Motor neuron (in vitro differentiated cells): ENCODE measurements around the gene STAC3. TPM values are rescaled to one million over a fixed set of nuclear protein-coding genes. Genes with fewer than 3 reads are reported as not detected.

Experiments used
- ATAC-seq, 8 experiments: fragments of 200-7000 bp; cut with Tn5 transposase; replicated peaks in 6 of 8; 2 replicates each; pipeline ENCODE4 v1.8.0; 2021; ENCODE audit warnings: mild to moderate bottlenecking in 8 of 8, moderate library complexity in 8 of 8
- H3K27ac ChIP-seq, 2 donors: fragments of 250-450 bp; sonication (Bioruptor Pico); 2 replicates each; pipeline ENCODE4 v1.9.0; 2021; ENCODE audit warnings: antibody characterized with exemption in 2 of 2, mild to moderate bottlenecking in 2 of 2, moderate library complexity in 1 of 2
- H3K4me1 ChIP-seq, 2 donors: fragments of 250-450 bp; sonication (Bioruptor Pico); replicated peaks in 1 of 2; 2 replicates each; pipeline ENCODE4 v1.6.1; 2021; ENCODE audit warnings: antibody characterized with exemption in 2 of 2, mild to moderate bottlenecking in 2 of 2, moderate library complexity in 1 of 2
- H3K4me3 ChIP-seq, 5 donors: fragments of 250-450 bp; sonication (Bioruptor Pico); 2 replicates each; pipeline ENCODE4 v1.9.0; 2021; ENCODE audit warnings: antibody characterized with exemption in 5 of 5, mild to moderate bottlenecking in 5 of 5, moderate library complexity in 4 of 5
- WGBS, 10 experiments: fragments of 450-650 bp; shearing (Covaris generic); methylation state at CpG; one replicate each; pipeline ENCODE4 v1.0.0; 2022; 5-methylcytosine and 5-hydroxymethylcytosine counted together
- in situ Hi-C, 9 experiments: fragments of 400-800 bp; cut with MboI; loops; one replicate each; pipeline ENCODE4 v1.15.0; 2021; ENCODE audit warnings: low sequenced_read_pairs in 9 of 9, low pct_unique_long_range_greater_than_20kb in 2 of 9; ENCODE audit not compliant: unreplicated experiment in 9 of 9
- total RNA-seq, 8 experiments: library from RNA; unstranded; fragments of 300-600 nt; gene quantifications; 2 replicates each; pipeline versions ENCODE4 v1.2.3 to v1.2.4, GENCODE V29; 2022

Gene STAC3
- total RNA-seq, 8 experiments from 2014 or later = 0.87 to 4.8 (median 1.5) TPM

GRCh38 chr12:57266681-57267080 is 15.7 kb upstream of the STAC3 start:
- in situ Hi-C loops = no loop called here
- no peak for ATAC-seq
- Histone ChIP-seq H3K4me1 (peaks cover 9 to 10% of the 10 kb centered on the region in 2 donors), H3K27ac (no peak overlapping the region), H3K4me3 (no peak overlapping the region)

GRCh38 chr12:57263096-57263495 is 12.1 kb upstream of the STAC3 start:
- WGBS, 10 experiments = 40 to 100% (median 87%) methylated on average over 1 to 2 of the region's 2 CpGs; no CpG with 5 or more reads in 2 of the 10 experiments
- ATAC-seq = no peak
- in situ Hi-C loops = no loop called here
- Histone ChIP-seq H3K4me1 (peaks cover 13 to 20% of the 10 kb centered on the region in 2 donors), H3K27ac (no peak overlapping the region), H3K4me3 (no peak overlapping the region)

DNA sequence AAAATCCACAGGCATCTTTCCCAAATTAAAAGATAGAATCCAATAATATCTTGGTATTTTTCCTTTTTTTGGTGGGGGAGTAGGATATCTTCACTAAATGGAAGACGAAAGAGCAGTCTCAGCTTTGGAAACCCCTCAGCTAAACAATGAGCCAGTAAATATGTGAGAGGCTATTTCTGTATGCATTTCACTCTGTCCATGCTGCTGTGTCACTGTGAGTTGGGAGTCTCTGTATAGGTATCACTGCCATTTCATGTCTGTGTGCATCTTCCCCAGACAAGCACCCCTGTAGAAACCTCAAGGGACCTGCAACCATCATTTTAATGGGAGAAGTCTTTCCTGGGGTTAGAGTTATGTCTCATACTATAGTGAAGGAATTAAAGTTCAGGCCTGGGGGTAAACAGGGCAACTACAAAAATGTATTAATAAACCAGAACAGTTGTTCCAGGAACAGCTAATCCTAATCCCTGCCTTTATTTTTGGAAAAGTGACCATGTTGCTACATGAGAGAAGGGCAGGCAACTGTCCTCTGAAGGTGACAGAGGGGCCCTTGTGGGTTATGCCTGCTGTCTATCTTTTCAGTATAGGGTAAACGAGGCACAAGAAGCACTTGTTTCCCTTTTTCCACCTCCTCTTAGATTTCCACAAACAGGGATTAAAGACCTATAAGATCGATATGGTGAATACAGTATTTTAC is 11.3 kb upstream of the STAC3 start:
- Histone ChIP-seq H3K4me3 (no peak overlapping the region), H3K27ac (no peak overlapping the region), H3K4me1 (peaks cover 13 to 20% of the 10 kb centered on the region in 2 donors)
- in situ Hi-C loops = no loop called here
- ATAC-seq = peak in 4 of 8 experiments; percentile 21 to 47 (median 38)
- 67 to 100% (median 86%) methylated on average over 1 to 3 of the region's 3 CpGs; no CpG with 5 or more reads in 2 of the 10 experiments for WGBS, 10 experiments

DNA sequence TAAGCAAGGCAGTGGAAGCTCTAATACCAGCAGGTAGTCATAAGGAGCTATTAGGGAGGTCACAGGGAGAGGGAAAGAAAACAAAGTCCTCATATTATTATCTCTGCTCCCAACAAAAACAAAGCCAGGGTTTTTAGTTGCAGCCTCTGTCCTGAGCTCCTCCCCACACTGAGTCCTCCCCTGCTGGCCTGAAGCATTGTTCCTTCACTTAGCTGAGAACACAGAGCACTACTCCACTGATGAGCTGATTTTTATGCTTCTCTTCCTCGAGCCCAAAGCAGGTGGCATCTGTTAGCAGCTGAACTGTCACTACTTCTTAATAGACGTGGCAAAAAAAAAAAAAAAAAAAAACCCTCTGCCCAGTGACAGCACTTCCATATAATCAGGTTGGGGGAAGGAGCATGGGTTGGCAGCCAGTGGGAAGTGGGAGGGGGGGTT is 10.5 kb upstream of the STAC3 start:
- Histone ChIP-seq H3K4me1 (peaks cover 13 to 20% of the 10 kb centered on the region in 2 donors), H3K4me3 (no peak overlapping the region), H3K27ac (no peak overlapping the region)
- in situ Hi-C loops = no loop called here
- ATAC-seq = peak in 5 of 8 experiments; percentile 62 to 97 (median 86)
- WGBS, 10 experiments = 0 to 50% (median 0%) methylated on average over 1 to 2 of the region's 2 CpGs; no CpG with 5 or more reads in 6 of the 10 experiments

GRCh38 chr12:57260366-57260765 is 9.4 kb upstream of the STAC3 start:
- in situ Hi-C loops = no loop called here
- 40 to 100% (median 100%) methylated on average over 1 to 4 of the region's 4 CpGs; no CpG with 5 or more reads in 1 of the 10 experiments for WGBS, 10 experiments
- no peak for ATAC-seq
- H3K4me1 ChIP-seq = peaks cover 13 to 20% of the 10 kb centered on the region in 2 donors
- H3K4me3 ChIP-seq = no peak overlapping the region
- H3K27ac ChIP-seq = no peak overlapping the region

GRCh38 chr12:57258977-57259970 is 8.3 kb upstream of the STAC3 start:
- in situ Hi-C loops = no loop called here

GRCh38 chr12:57255916-57256315 is 4.9 kb upstream of the STAC3 start:
- in situ Hi-C loops = no loop called here
- Histone ChIP-seq H3K27ac (no peak overlapping the region), H3K4me3 (no peak overlapping the region), H3K4me1 (peaks cover 0 to 3% of the 10 kb centered on the region in 2 donors)
- no peak for ATAC-seq
- whole genome bisulfite sequencing, 10 experiments = 67 to 100% (median 100%) methylated on average over 1 to 3 of the region's 6 CpGs; no CpG with 5 or more reads in 4 of the 10 experiments

More at GRCh38 chr12:57258977-57259970, 8.3 kb upstream of the STAC3 start:
- Histone ChIP-seq H3K27ac (no peak overlapping the region), H3K4me1 (peaks cover 13 to 20% of the 10 kb centered on the region in 2 donors), H3K4me3 (no peak overlapping the region)
- no peak for ATAC-seq
- WGBS, 10 experiments = 37 to 100% (median 93%) methylated on average over 1 to 5 of the region's 6 CpGs; no CpG with 5 or more reads in 1 of the 10 experiments

GRCh38 chr12:57254506-57255280 is 3.7 kb upstream of the STAC3 start:
- in situ Hi-C loops = no loop called here
- Histone ChIP-seq H3K4me1 (no peaks in the 10 kb centered on the region), H3K27ac (no peak overlapping the region), H3K4me3 (no peak overlapping the region)
- no peak for ATAC-seq
- WGBS, 10 experiments = 60 to 96% (median 95%) methylated on average over 1 to 4 of the region's 14 CpGs; no CpG with 5 or more reads in 7 of the 10 experiments

DNA sequence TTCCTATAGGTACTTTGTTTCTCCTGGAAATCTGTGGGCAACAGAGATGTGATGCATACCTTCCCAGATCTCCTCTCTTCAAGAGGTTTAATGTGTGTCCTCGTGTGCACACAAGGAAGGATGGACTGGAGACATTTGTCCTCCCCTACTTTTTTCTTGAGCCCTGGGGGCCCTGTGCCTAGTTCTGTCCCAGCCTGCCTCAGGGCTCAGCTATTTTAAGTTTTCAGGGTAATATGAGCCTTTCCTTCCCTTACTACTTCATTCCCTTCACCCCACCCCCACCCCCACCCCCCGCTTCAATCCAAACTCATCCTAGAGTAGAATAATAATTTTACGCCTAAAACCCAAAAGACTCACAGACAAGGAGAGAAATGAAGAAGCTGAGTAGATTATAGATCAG is 446 bp downstream of the STAC3 start:
- WGBS, 10 experiments = 88% methylated on average over 3 of the region's 3 CpGs; no CpG with 5 or more reads in 9 of the 10 experiments
- ATAC-seq = no peak
- H3K4me1 ChIP-seq = no peaks in the 10 kb centered on the region
- no peak overlapping the region for H3K27ac ChIP-seq
- in situ Hi-C loops = no loop called here
- H3K4me3 ChIP-seq = no peak overlapping the region

DNA sequence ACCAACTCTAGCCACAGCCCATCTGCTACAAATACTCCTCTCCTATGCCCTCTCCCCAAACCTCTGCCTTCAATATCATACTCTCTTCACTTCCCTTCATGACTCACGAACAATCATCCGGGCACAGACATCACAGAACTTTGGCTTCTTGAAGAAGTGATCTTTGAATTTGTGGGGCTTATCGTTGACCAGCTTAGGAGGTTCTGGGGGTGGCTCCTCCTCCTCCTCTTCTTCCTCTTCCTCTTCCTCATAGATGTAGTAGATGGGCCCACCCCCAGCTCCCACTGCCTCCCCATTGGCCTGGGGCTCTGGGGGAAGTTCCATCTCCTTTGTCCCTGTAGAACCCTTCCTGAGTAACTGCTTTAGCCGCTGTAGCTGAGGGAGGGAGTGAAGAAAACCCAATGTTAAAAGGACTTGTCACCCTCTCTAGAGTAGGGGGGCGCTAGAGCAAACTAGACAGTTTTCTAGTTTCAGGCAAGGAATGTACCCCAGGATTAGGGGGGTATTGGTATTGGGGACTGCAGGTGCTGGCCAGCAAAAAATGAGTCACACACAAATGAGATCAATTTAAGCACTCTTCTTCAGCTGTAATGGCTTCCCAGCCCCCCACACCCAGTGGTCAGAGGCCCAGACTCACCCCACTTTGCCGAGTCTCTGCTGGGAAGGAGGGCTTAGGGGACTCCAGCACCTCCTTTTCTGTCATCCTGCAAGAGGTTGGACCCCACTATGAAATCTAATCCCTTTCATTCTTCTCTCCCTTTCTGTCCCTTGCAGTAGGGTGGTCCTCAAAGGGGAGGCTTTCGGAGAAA is 1.8 kb downstream of the STAC3 start:
- no peaks in the 10 kb centered on the region for H3K4me1 ChIP-seq
- no peak for ATAC-seq
- in situ Hi-C loops = loop anchor here in 1 of 9 experiments (25.0 kb wide), 1 partner anchor 213 kb away; the partner anchor contains the start of genes GLI1 and INHBE
- H3K4me3 ChIP-seq = no peak overlapping the region
- no peak overlapping the region for H3K27ac ChIP-seq
- 43 to 96% (median 85%) methylated on average over 1 to 7 of the region's 7 CpGs; no CpG with 5 or more reads in 3 of the 10 experiments for WGBS, 10 experiments

GRCh38 chr12:57247041-57247440 is 3.9 kb downstream of the STAC3 start:
- no peak overlapping the region for H3K4me3 ChIP-seq
- no peak overlapping the region for H3K27ac ChIP-seq
- no peak for ATAC-seq
- in situ Hi-C loops = loop anchor here in 1 of 9 experiments (25.0 kb wide), 1 partner anchor 215 kb away; the partner anchor contains the start of genes GLI1 and INHBE
- peaks cover 5 to 7% of the 10 kb centered on the region in 2 donors for H3K4me1 ChIP-seq
- 50 to 100% (median 100%) methylated on average over 1 of the region's 1 CpG; no CpG with 5 or more reads in 5 of the 10 experiments for WGBS, 10 experiments
